Umbilical cord (tissue), 2 donors: Measurements from ENCODE around the gene RFT1. TPM values are rescaled to one million over a fixed set of nuclear protein-coding genes. Genes with fewer than 3 reads are reported as not detected.
"Not testable (repeated sequence)": the region's sequence is repeated elsewhere in the genome, so short reads cannot be mapped to it uniquely, and the experiment has no call there.

Source experiments
- DNase-seq: peaks from one replicate; pipeline ENCODE4 v3.0.0-alpha.2; 2015; ENCODE audit warnings: low spot score
- total RNA-seq: library from RNA; depleted of rRNA; stranded (reverse); fragments of >200 nt; gene quantifications from one replicate; pipeline ENCODE4 v1.2.3, GENCODE V29; 2014; ENCODE audit warnings: low replicate concordance; ENCODE audit not compliant: insufficient read depth

RFT1 gene
- total RNA-seq, 1 donor from 2014 or later, result 10.4 TPM

- no peak for DNase-seq
These were observed 33.5 kb upstream of the RFT1 start for GRCh38 chr3:53163444-53164387.

- no peak for DNase-seq
These were observed 32.6 kb upstream of the RFT1 start for GRCh38 chr3:53162672-53163443.

- DNase-seq, result peak; percentile 31
These were observed 31.8 kb upstream of the RFT1 start for GRCh38 chr3:53161820-53162671.

- DNase-seq, result peak; percentile 28
These were observed 31.2 kb upstream of the RFT1 start for GRCh38 chr3:53161450-53161819.

- DNase-seq, result peak; percentile 85
These were observed 30.6 kb upstream of the RFT1 start, which contains the start of gene PRKCD for GRCh38 chr3:53160660-53161449. PRKCD (plus strand) TSS chr3:53161209; CDS start chr3:53178423, 17,214 bp downstream.

- DNase-seq, result no peak
These were observed 29.9 kb upstream of the RFT1 start for GRCh38 chr3:53160061-53160659.

GRCh38 chr3:53159156-53160060 lies 29.2 kb upstream of the RFT1 start:
- DNase-seq, result no peak

GRCh38 chr3:53158765-53159155 lies 28.5 kb upstream of the RFT1 start:
- DNase-seq, result no peak

GRCh38 chr3:53157974-53158580 lies 27.8 kb upstream of the RFT1 start:
- no peak for DNase-seq

GRCh38 chr3:53156368-53156834 lies 26.2 kb upstream of the RFT1 start:
- no peak for DNase-seq

- DNase-seq, result no peak
These were observed 25.5 kb upstream of the RFT1 start for GRCh38 chr3:53155760-53156159.

GRCh38 chr3:53154881-53155285 lies 24.6 kb upstream of the RFT1 start:
- DNase-seq, result no peak

- no peak for DNase-seq
These were observed 23.7 kb upstream of the RFT1 start for GRCh38 chr3:53153980-53154379.

- no peak for DNase-seq
These were observed 23.1 kb upstream of the RFT1 start for GRCh38 chr3:53153264-53153823.

- DNase-seq, result no peak
These were observed 21.8 kb upstream of the RFT1 start for GRCh38 chr3:53151870-53152660.

- DNase-seq, result no peak
These were observed 21.2 kb upstream of the RFT1 start for GRCh38 chr3:53151465-53151864.

GRCh38 chr3:53151086-53151438 lies 20.8 kb upstream of the RFT1 start:
- DNase-seq, result not testable (repeated sequence)
